ENCODE results near the gene NABP2. TPM values are rescaled to one million over a fixed set of nuclear protein-coding genes. Genes with fewer than 3 reads are reported as not detected.
"Not testable (repeated sequence)": the region's sequence is repeated elsewhere in the genome, so short reads cannot be mapped to it uniquely, and the experiment has no call there.

Gene NABP2
- total and polyA plus RNA-seq, 7 donors: 27.1 to 65.7 (median 31.0) TPM

DNA sequence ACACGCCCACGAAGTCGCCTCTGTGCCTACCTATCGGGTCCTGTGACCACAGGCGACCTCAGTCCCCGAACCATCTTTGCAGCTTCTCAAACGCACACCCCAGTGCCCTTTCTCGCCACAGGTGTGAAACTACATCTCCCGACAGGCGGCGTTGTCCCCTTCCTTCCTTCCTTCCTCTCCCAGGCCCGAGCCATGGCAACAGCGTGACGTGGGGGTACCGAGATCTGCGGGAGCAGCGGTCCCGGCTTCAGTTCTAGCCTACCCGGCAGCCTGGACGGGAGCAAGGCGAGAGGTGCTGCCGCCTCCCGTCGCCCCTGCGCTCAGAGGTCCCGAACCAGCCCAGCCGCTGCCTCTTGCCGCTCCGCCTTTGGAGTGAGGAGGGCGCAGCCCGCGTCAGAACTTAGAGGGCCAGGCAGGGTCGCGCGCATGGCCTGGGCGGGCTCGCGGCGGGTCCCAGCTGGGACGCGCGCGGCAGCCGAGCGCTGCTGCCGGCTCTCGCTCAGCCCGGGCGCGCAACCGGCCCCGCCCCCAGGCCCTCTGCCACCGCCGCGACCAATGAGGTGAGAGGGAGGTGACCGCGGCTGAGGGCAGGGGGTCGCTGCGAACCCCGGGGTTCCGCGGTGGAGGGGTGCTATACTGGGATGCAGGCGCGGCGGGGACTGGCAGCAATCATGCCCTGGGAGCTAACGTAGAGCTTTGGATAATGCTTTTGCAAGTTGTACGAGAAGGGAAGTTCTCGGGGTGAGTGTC is 42.7 kb downstream of the NABP2 start, which contains the start of gene COQ10A:
Gene COQ10A (plus strand): TSS at position 250 of the 750 bp plus-strand sequence. CDS start 177 bp downstream, at position 427.
- Histone ChIP-seq H3K4me3 (peak within 1 kb of the TSS; percentile 87), H3K27me3 (ENCODE audit: insufficient read depth in 3 of 3, low read length in 2 of 3) (no peaks in the 10 kb centered on the region), H3K36me3 (ENCODE audit: insufficient read depth in 1 of 2, low read depth in 1 of 2) (peaks cover 4 to 24% of the 10 kb centered on the region in 2 donors), H3K27ac (peak within 1 kb of the TSS; percentile 96), H3K4me1 (peaks cover 56% of the 10 kb centered on the region), H3K9me3 (no peaks in the 10 kb centered on the region)
- DNase-seq (peak; percentile 89 to 95), ATAC-seq (peak; percentile 82 to 92 (median 86))
- intact Hi-C loops (cut with DNase I): no loop called here
- WGBS, 3 donors: 0% methylated on average over 62 to 68 of the region's 68 CpGs
- TF ChIP-seq, protein P1, sequence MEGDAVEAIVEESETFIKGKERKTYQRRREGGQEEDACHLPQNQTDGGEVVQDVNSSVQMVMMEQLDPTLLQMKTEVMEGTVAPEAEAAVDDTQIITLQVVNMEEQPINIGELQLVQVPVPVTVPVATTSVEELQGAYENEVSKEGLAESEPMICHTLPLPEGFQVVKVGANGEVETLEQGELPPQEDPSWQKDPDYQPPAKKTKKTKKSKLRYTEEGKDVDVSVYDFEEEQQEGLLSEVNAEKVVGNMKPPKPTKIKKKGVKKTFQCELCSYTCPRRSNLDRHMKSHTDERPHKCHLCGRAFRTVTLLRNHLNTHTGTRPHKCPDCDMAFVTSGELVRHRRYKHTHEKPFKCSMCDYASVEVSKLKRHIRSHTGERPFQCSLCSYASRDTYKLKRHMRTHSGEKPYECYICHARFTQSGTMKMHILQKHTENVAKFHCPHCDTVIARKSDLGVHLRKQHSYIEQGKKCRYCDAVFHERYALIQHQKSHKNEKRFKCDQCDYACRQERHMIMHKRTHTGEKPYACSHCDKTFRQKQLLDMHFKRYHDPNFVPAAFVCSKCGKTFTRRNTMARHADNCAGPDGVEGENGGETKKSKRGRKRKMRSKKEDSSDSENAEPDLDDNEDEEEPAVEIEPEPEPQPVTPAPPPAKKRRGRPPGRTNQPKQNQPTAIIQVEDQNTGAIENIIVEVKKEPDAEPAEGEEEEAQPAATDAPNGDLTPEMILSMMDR (IDR thresholded peaks at IDR 0.05): peak; percentile 58

DNA sequence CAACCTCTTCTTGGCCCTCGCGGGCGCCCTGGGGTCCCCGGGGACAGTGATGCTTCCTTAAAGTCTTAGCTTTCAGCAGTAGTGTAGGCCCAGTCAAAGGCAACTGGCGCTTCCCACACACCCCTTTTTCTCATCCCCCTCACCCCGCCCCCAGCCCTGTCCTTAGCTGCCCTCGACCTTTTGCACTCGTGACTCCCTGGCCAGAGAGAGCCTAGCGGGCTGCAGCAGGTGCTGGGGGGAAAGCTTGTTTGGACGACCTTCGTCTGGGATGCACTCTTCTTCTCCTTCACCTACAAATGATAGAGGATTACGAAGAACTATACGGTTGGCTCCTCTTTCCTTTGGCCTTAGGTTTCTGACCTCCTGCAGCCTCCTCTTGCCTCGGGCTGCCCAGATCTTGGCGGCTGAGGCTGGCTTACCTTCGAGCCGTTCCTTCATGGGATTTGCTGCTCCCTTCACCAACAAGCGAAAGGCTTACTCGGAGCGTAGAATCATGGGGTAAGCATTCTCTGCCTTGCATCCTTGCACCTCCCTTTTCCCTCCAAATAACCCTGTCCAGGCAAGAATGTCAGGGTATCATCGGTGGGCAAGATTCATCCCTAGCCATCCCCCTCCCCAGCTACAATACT is 43.4 kb downstream of the NABP2 start:
- 7 to 14% (median 7%) methylated on average over 21 of the region's 21 CpGs for WGBS, 3 donors
- peaks cover 59% of the 10 kb centered on the region for H3K4me1 ChIP-seq
- ATAC-seq (peak; percentile 15 to 59 (median 42)), DNase-seq (peak; percentile 74 to 86)
- H3K36me3 ChIP-seq (ENCODE audit: insufficient read depth in 1 of 2, low read depth in 1 of 2): peaks cover 4 to 31% of the 10 kb centered on the region in 2 donors
- TF ChIP-seq, protein P1 (IDR thresholded peaks at IDR 0.05): no peak
- no peaks in the 10 kb centered on the region for H3K9me3 ChIP-seq
- intact Hi-C loops (cut with DNase I): no loop called here
- H3K27me3 ChIP-seq (ENCODE audit: insufficient read depth in 3 of 3, low read length in 2 of 3): no peaks in the 10 kb centered on the region
- H3K4me3 ChIP-seq: peak overlapping the region; percentile 87
- peak overlapping the region; percentile 96 for H3K27ac ChIP-seq

DNA sequence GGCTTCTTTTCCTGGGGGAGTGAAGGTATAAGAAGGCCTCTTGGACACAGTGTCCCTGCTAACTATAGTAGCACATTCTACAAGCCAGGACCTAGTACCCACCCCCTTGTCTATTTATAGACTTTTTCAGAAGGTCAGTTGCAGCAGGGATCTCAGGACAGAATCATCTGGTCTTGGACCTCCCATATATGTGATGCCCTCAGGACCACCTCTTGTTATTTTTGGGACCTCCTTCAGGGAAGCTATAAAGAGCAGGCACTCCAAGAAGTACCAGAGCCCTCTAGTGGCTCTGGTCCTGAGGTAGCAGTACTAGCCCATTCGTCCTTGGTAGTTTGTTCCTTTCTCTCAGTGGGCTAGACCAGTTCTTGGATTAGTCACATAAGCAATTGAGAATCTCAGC is 46.9 kb downstream of the NABP2 start:
- H3K36me3 ChIP-seq (ENCODE audit: insufficient read depth in 1 of 2, low read depth in 1 of 2): peaks cover 9 to 66% of the 10 kb centered on the region in 2 donors
- H3K27ac ChIP-seq: peak overlapping the region; percentile 65
- no peaks in the 10 kb centered on the region for H3K27me3 ChIP-seq (ENCODE audit: insufficient read depth in 3 of 3, low read length in 2 of 3)
- DNase-seq (no peak), ATAC-seq (peak; percentile 61 to 83 (median 74))
- intact Hi-C loops (cut with DNase I): no loop called here
- peaks cover 55% of the 10 kb centered on the region for H3K4me1 ChIP-seq
- TF ChIP-seq, protein P1 (IDR thresholded peaks at IDR 0.05): peak; percentile 45
- 3 to 7% (median 7%) methylated on average over 1 of the region's 1 CpG for whole genome bisulfite sequencing, 3 donors
- peak overlapping the region; percentile 2 for H3K4me3 ChIP-seq
- H3K9me3 ChIP-seq: no peaks in the 10 kb centered on the region

DNA sequence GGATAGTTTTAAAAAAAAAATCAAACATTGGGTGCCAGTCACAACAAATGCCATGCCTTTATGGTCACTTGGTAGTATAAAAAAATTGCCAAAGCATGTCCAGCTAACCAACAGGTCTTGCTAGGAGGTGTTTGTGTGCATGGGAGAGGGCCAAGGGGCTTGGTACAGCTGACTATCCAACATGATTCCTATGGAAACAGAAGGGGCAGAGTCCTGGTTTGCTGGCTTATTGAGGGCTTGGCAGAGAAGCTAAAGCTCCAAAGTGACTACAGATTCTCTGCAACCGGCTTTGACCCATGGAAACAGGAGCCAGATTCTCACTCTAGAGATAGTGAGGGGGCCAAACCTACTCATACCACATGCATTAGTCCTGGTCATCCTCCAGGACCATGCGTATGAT is 48.3 kb downstream of the NABP2 start:
- intact Hi-C loops (cut with DNase I); H3K4me3 ChIP-seq; DNase-seq; ATAC-seq; H3K27me3 ChIP-seq (ENCODE audit: insufficient read depth in 3 of 3, low read length in 2 of 3); H3K9me3 ChIP-seq: not testable (repeated sequence)
- H3K4me1 ChIP-seq: peaks cover 49% of the 10 kb centered on the region
- H3K36me3 ChIP-seq (ENCODE audit: insufficient read depth in 1 of 2, low read depth in 1 of 2): peaks cover 9 to 80% of the 10 kb centered on the region in 2 donors
- peak overlapping the region; percentile 53 for H3K27ac ChIP-seq
- 31 to 51% (median 32%) methylated on average over 2 of the region's 2 CpGs for WGBS, 3 donors

DNA sequence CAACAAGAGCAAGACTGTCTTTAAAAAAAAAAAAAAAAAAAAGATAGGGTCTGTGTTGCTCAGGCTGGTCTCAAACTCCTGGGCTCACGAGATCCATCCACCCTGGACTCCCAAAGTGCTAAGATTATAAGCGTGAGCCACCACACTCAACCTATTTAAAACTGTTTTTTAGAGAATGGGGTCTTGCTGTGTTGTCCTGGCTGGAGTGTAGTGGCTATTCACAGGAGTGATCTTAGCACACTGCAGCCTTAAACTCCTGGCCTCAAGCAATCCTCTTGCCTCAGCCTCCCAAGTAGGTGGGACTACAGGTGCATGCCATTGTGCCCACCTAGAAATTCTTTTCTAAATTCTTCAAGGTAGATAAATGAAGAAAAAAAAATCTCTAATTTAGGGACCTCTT is 50.2 kb downstream of the NABP2 start:
- Histone ChIP-seq H3K4me3 (no peak overlapping the region), H3K9me3 (no peaks in the 10 kb centered on the region), H3K36me3 (ENCODE audit: insufficient read depth in 1 of 2, low read depth in 1 of 2) (peaks cover 15 to 96% of the 10 kb centered on the region in 2 donors), H3K27ac (no peak overlapping the region), H3K27me3 (ENCODE audit: insufficient read depth in 3 of 3, low read length in 2 of 3) (no peaks in the 10 kb centered on the region), H3K4me1 (peaks cover 31% of the 10 kb centered on the region)
- WGBS, 3 donors: 93 to 97% (median 95%) methylated on average over 2 of the region's 2 CpGs
- intact Hi-C loops (cut with DNase I): no loop called here
- no peak for ATAC-seq
- TF ChIP-seq, protein P1 (IDR thresholded peaks at IDR 0.05): no peak
- DNase-seq: no peak

Data from psoas muscle (tissue), 8 donors.